Caco-2 (cell line): ENCODE results near the gene PROX1. TPM values are rescaled to one million over a fixed set of nuclear protein-coding genes. Genes with fewer than 3 reads are reported as not detected.

Experiments used
- BruUV-seq: library from RNA; stranded (reverse); fragments of 400-500 nt; replicated peaks from 2 replicates; lab custom pipeline; 2021; lab: Mats Ljungman, UMichigan
- CTCF ChIA-PET: fragments of 300-600 bp; sonication (Branson Sonifier 250); formaldehyde crosslinking; loops from one replicate; lab custom pipeline; 2022; ENCODE audit warnings: antibody characterized with exemption; lab: Charles Lee
- POLR2A ChIA-PET: fragments of 300-600 bp; sonication (Branson Sonifier 250); formaldehyde crosslinking; loops from one replicate; lab custom pipeline; 2022; ENCODE audit warnings: antibody characterized with exemption; lab: Charles Lee
- DNase-seq, 2 experiments: peaks; one replicate each; pipeline versions ENCODE4 v3.0.0 to v3.0.0-alpha.2; 2020 to 2022
- H3K27me3 ChIP-seq: replicated peaks from 2 replicates; pipeline ENCODE4 v1.6.0; 2011; ENCODE audit warnings: low read length; ENCODE audit not compliant: control insufficient read depth, insufficient read depth
- H3K36me3 ChIP-seq: 2 replicates; pipeline ENCODE4 v1.5.1; 2011; ENCODE audit warnings: low read length; ENCODE audit not compliant: control insufficient read depth, insufficient read depth
- H3K4me1 ChIP-seq: fragments of 250-450 bp; sonication (Bioruptor Pico); 2 replicates; pipeline ENCODE4 v1.5.1; 2020; ENCODE audit warnings: mild to moderate bottlenecking
- H3K4me3 ChIP-seq: 2 replicates; pipeline ENCODE4 v1.5.1; 2011; ENCODE audit warnings: low read depth, mild to moderate bottlenecking, control low read depth, low read length
- H3K9me3 ChIP-seq: fragments of 250-450 bp; sonication (Bioruptor Pico); 2 replicates; pipeline ENCODE4 v1.5.1; 2020; ENCODE audit warnings: mild to moderate bottlenecking, moderate library complexity
- H3K27ac Mint-ChIP-seq: one replicate; pipeline ENCODE4 v1.8.0; 2022; ENCODE audit warnings: mixed read lengths; ENCODE audit not compliant: unreplicated experiment
- H3K27me3 Mint-ChIP-seq: one replicate; pipeline ENCODE4 v1.8.0; 2022; ENCODE audit warnings: mixed read lengths; ENCODE audit not compliant: insufficient read depth, unreplicated experiment
- H3K36me3 Mint-ChIP-seq: one replicate; pipeline ENCODE4 v1.8.0; 2022; ENCODE audit warnings: mild to moderate bottlenecking, mixed read lengths; ENCODE audit not compliant: insufficient read depth, unreplicated experiment
- H3K4me1 Mint-ChIP-seq: one replicate; pipeline ENCODE4 v1.8.0; 2022; ENCODE audit warnings: low read depth, mixed read lengths; ENCODE audit not compliant: unreplicated experiment
- H3K4me3 Mint-ChIP-seq: one replicate; pipeline ENCODE4 v1.8.0; 2022; ENCODE audit warnings: mild to moderate bottlenecking, moderate library complexity, mixed read lengths; ENCODE audit not compliant: unreplicated experiment
- H3K9me3 Mint-ChIP-seq: one replicate; pipeline ENCODE4 v1.8.0; 2022; ENCODE audit warnings: mixed read lengths; ENCODE audit not compliant: unreplicated experiment
- intact Hi-C: fragments of 100-400 bp; cut with micrococcal nuclease; formaldehyde crosslinking; loops from one replicate; pipeline ENCODE4 v1.10.0; 2022; ENCODE audit not compliant: unreplicated experiment
- total RNA-seq: library from RNA; stranded (reverse); gene quantifications from 2 replicates; pipeline ENCODE4 v1.2.3, GENCODE V29; 2022
- TF ChIP-seq, protein P1 (sequence below), 2 experiments: fragments of 200-600 bp in 1 of 2; IDR thresholded peaks; 1 replicate in 1 of 2; 2 replicates in 1 of 2; pipeline versions ENCODE4 v1.5.1 to v1.8.0; 2011 to 2022; ENCODE audit warnings: antibody characterized with exemption in 1 of 2, control low read depth in 1 of 2, inconsistent platforms in 1 of 2, low read depth in 1 of 2, low read length in 1 of 2, mild to moderate bottlenecking in 1 of 2, moderate library complexity in 1 of 2; ENCODE audit not compliant: insufficient read depth in 1 of 2, severe bottlenecking in 1 of 2, unreplicated experiment in 1 of 2

PROX1 gene
- total RNA-seq, 1 experiment from 2014 or later = 17.6 TPM

GRCh38 chr1:214031267-214031650, 43.5 kb downstream of the PROX1 start:
- no TSS peak for BruUV-seq
- Mint-ChIP-seq H3K9me3 (no peaks in the 10 kb centered on the region), H3K4me3 (no peak overlapping the region), H3K27me3 (no peaks in the 10 kb centered on the region), H3K36me3 (peaks cover 17% of the 10 kb centered on the region), H3K4me1 (peaks cover 32% of the 10 kb centered on the region), H3K27ac (no peak overlapping the region)
- CTCF ChIA-PET = no interaction called here
- intact Hi-C loops = no loop called here
- Histone ChIP-seq H3K9me3 (no peaks in the 10 kb centered on the region), H3K4me1 (peaks cover 15% of the 10 kb centered on the region), H3K36me3 (no peaks in the 10 kb centered on the region), H3K27me3 (no peaks in the 10 kb centered on the region), H3K4me3 (no peak overlapping the region)
- TF ChIP-seq, protein P1, sequence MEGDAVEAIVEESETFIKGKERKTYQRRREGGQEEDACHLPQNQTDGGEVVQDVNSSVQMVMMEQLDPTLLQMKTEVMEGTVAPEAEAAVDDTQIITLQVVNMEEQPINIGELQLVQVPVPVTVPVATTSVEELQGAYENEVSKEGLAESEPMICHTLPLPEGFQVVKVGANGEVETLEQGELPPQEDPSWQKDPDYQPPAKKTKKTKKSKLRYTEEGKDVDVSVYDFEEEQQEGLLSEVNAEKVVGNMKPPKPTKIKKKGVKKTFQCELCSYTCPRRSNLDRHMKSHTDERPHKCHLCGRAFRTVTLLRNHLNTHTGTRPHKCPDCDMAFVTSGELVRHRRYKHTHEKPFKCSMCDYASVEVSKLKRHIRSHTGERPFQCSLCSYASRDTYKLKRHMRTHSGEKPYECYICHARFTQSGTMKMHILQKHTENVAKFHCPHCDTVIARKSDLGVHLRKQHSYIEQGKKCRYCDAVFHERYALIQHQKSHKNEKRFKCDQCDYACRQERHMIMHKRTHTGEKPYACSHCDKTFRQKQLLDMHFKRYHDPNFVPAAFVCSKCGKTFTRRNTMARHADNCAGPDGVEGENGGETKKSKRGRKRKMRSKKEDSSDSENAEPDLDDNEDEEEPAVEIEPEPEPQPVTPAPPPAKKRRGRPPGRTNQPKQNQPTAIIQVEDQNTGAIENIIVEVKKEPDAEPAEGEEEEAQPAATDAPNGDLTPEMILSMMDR (IDR thresholded peaks at IDR 0.05; ENCODE audit: insufficient read depth in 1 of 2, low read depth in 1 of 2, low read length in 1 of 2, severe bottlenecking in 1 of 2, unreplicated experiment in 1 of 2) = no peak
- DNase-seq = no peak
- POLR2A ChIA-PET = no interaction called here

DNA sequence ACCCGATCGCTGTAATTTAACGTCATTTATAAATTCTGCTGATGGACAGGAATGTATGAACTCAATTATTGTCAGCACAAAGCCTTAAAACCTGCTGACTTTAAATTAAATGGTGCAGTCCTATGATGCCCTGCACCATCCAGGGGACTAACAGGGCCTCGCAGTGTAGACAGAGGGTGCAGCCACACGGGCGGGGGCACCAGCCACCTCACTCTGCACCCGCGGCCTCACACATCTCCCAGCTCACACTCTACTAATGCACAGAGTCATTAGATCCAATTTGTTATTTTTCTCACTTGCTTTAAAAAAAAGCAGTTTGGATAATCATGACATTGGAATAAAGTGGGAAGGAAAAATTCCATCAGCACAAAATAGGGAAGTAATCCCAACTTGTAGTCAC, 49.7 kb downstream of the PROX1 start:
- no peaks in the 10 kb centered on the region for H3K9me3 ChIP-seq
- H3K4me1 ChIP-seq = peaks cover 17% of the 10 kb centered on the region
- BruUV-seq = no TSS peak
- H3K4me3 Mint-ChIP-seq = no peak overlapping the region
- CTCF ChIA-PET = no interaction called here
- no peaks in the 10 kb centered on the region for H3K27me3 Mint-ChIP-seq
- POLR2A ChIA-PET = no interaction called here
- H3K36me3 Mint-ChIP-seq = peaks cover 15% of the 10 kb centered on the region
- no peak overlapping the region for H3K27ac Mint-ChIP-seq
- no peak for DNase-seq
- H3K27me3 ChIP-seq = no peaks in the 10 kb centered on the region
- H3K9me3 Mint-ChIP-seq = no peaks in the 10 kb centered on the region
- peaks cover 14% of the 10 kb centered on the region for H3K4me1 Mint-ChIP-seq
- TF ChIP-seq, protein P1 (IDR thresholded peaks at IDR 0.05; ENCODE audit: insufficient read depth in 1 of 2, low read depth in 1 of 2, low read length in 1 of 2, severe bottlenecking in 1 of 2, unreplicated experiment in 1 of 2) = no peak
- intact Hi-C loops = no loop called here
- H3K36me3 ChIP-seq = no peaks in the 10 kb centered on the region
- H3K4me3 ChIP-seq = no peak overlapping the region

DNA sequence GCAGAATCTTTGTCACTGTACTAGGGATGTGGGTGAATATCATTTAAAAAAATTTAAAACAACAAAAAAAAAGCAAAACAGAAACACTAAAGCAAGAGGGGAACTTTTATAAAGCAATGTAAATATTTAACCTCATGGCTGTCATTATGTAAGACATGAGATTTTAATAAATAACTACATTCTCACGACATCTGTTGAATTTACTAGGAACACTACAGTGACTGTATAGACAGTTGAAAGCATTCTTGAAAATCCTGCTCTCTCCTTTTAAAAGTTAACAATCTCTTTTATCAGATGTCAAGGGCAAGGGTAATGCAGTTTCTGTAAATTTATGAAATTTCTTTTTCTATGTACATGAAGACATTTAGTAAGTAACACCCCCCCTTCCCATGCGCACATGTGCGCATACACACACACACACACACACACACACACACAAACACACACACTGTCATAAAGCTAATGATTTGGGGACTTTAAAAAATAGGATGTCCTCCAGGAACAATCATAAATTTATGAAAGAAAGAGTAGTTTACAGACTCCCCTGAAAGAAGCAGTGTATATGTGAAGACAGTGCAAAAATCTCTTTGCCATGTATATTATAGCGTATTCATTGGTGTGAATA, 51.7 kb downstream of the PROX1 start:
- Histone ChIP-seq H3K36me3 (no peaks in the 10 kb centered on the region), H3K9me3 (no peaks in the 10 kb centered on the region), H3K27me3 (no peaks in the 10 kb centered on the region), H3K4me3 (no peak overlapping the region), H3K4me1 (peaks cover 17% of the 10 kb centered on the region)
- ChIA-PET CTCF (interaction anchor here (0.8 kb wide), 1 partner anchor 11 kb away, joined by 4 read pairs; no protein-coding TSS in a partner anchor), POLR2A (no interaction called here)
- H3K27me3 Mint-ChIP-seq = no peaks in the 10 kb centered on the region
- no peaks in the 10 kb centered on the region for H3K9me3 Mint-ChIP-seq
- DNase-seq = no peak
- intact Hi-C loops = no loop called here
- TF ChIP-seq, protein P1 (IDR thresholded peaks at IDR 0.05; ENCODE audit: insufficient read depth in 1 of 2, low read depth in 1 of 2, low read length in 1 of 2, severe bottlenecking in 1 of 2, unreplicated experiment in 1 of 2) = no peak
- no peak overlapping the region for H3K27ac Mint-ChIP-seq
- peaks cover 11% of the 10 kb centered on the region for H3K4me1 Mint-ChIP-seq
- H3K36me3 Mint-ChIP-seq = peaks cover 8% of the 10 kb centered on the region
- H3K4me3 Mint-ChIP-seq = no peak overlapping the region
- no TSS peak for BruUV-seq
